ENCODE measurements around the gene ENTPD5. TPM values are rescaled to one million over a fixed set of nuclear protein-coding genes. Genes with fewer than 3 reads are reported as not detected.
A peak's percentile ranks its signal among the peaks of the same experiment; 100 is the strongest.

The ENTPD5 gene
- total and polyA plus RNA-seq, 8 donors: 4.3 to 58.3 (median 10.8) TPM

GRCh38 chr14:74042296-74042695 lies 23.2 kb upstream of the ENTPD5 start:
- Histone ChIP-seq H3K4me3 (no peak overlapping the region), H3K9me3 (no peaks in the 10 kb centered on the region), H3K27ac (no peak overlapping the region), H3K4me1 (no peaks in the 10 kb centered on the region), H3K27me3 (no peaks in the 10 kb centered on the region), H3K36me3 (peaks cover 0 to 46% (median 2%) of the 10 kb centered on the region in 4 donors)
- DNase-seq: no peak
- intact Hi-C loops (cut with DNase I; ENCODE audit: low total_unique reads): no loop called here
- 32 to 73% (median 57%) methylated on average over 2 of the region's 2 CpGs for WGBS, 5 donors
- TF ChIP-seq POLR2A (IDR thresholded peaks at IDR 0.05) (no peak), EP300 (IDR thresholded peaks at IDR 0.05) (no peak), CTCF (IDR thresholded peaks at IDR 0.05) (no peak), POLR2AphosphoS5 (IDR thresholded peaks at IDR 0.05) (no peak)

- TF ChIP-seq POLR2A (IDR thresholded peaks at IDR 0.05) (no peak), CTCF (IDR thresholded peaks at IDR 0.05) (peak in 5 of 7 experiments; percentile 22 to 70 (median 57)), EP300 (IDR thresholded peaks at IDR 0.05) (no peak)
- Histone ChIP-seq H3K9me3 (no peaks in the 10 kb centered on the region), H3K4me3 (no peak overlapping the region), H3K27me3 (no peaks in the 10 kb centered on the region), H3K4me1 (no peaks in the 10 kb centered on the region), H3K27ac (no peak overlapping the region), H3K36me3 (peaks cover 0 to 43% (median 3%) of the 10 kb centered on the region in 4 donors)
- DNase-seq: peak in 1 of 2 donors; percentile 72
- intact Hi-C loops (cut with DNase I; ENCODE audit: low total_unique reads): no loop called here
- 60 to 69% (median 64%) methylated on average over 3 of the region's 3 CpGs for WGBS, 5 donors
Measured at GRCh38 chr14:74038020-74038859, 19.2 kb upstream of the ENTPD5 start.

- Histone ChIP-seq H3K4me1 (no peaks in the 10 kb centered on the region), H3K27me3 (no peaks in the 10 kb centered on the region), H3K27ac (no peak overlapping the region), H3K4me3 (no peak overlapping the region), H3K9me3 (no peaks in the 10 kb centered on the region), H3K36me3 (peaks cover 0 to 33% (median 1%) of the 10 kb centered on the region in 4 donors)
- TF ChIP-seq POLR2AphosphoS5 (IDR thresholded peaks at IDR 0.05) (no peak), POLR2A (IDR thresholded peaks at IDR 0.05) (no peak)
- no peak for DNase-seq
- intact Hi-C loops (cut with DNase I; ENCODE audit: low total_unique reads): no loop called here
- whole genome bisulfite sequencing, 5 donors: 90 to 95% (median 94%) methylated on average over 4 of the region's 4 CpGs
Measured at GRCh38 chr14:74035556-74035955, 16.5 kb upstream of the ENTPD5 start.

- 80 to 95% (median 90%) methylated on average over 3 of the region's 3 CpGs for WGBS, 5 donors
- intact Hi-C loops (cut with DNase I; ENCODE audit: low total_unique reads): no loop called here
- no peak overlapping the region for H3K4me3 ChIP-seq
- H3K27ac ChIP-seq: no peak overlapping the region
- no peaks in the 10 kb centered on the region for H3K27me3 ChIP-seq
- no peak for DNase-seq
- no peaks in the 10 kb centered on the region for H3K4me1 ChIP-seq
- TF ChIP-seq CTCF (IDR thresholded peaks at IDR 0.05) (no peak), POLR2A (IDR thresholded peaks at IDR 0.05) (no peak), EP300 (IDR thresholded peaks at IDR 0.05) (no peak), POLR2AphosphoS5 (IDR thresholded peaks at IDR 0.05) (no peak)
- H3K9me3 ChIP-seq: no peaks in the 10 kb centered on the region
- peaks cover 0 to 33% (median 1%) of the 10 kb centered on the region in 4 donors for H3K36me3 ChIP-seq
Measured at GRCh38 chr14:74034572-74034971, 15.5 kb upstream of the ENTPD5 start.

- Histone ChIP-seq H3K27ac (no peak overlapping the region), H3K27me3 (no peaks in the 10 kb centered on the region), H3K9me3 (no peaks in the 10 kb centered on the region), H3K36me3 (peaks cover 0 to 18% (median 2%) of the 10 kb centered on the region in 4 donors), H3K4me3 (no peak overlapping the region), H3K4me1 (no peaks in the 10 kb centered on the region)
- no peak for TF ChIP-seq POLR2AphosphoS5 (IDR thresholded peaks at IDR 0.05)
- TF ChIP-seq CTCF (IDR thresholded peaks at IDR 0.05): no peak
- TF ChIP-seq POLR2A (IDR thresholded peaks at IDR 0.05): no peak
- no peak for TF ChIP-seq EP300 (IDR thresholded peaks at IDR 0.05)
- DNase-seq: no peak
- 92 to 97% (median 93%) methylated on average over 3 of the region's 3 CpGs for WGBS, 5 donors
- intact Hi-C loops (cut with DNase I; ENCODE audit: low total_unique reads): no loop called here
Measured at GRCh38 chr14:74029136-74029535, 10.0 kb upstream of the ENTPD5 start.

Data from stomach (tissue), 9 donors.